COLO668 (cell line): Measurements from ENCODE around the gene ATP6V0C.

Experiments
- DNase-seq: peaks from one replicate; lab custom pipeline; 2025; ENCODE audit not compliant: unreplicated experiment; lab: John Stamatoyannopoulos, UW

The ATP6V0C gene

GRCh38 chr16:2508722-2509400 is 4.9 kb upstream of the ATP6V0C start:
- DNase-seq = no peak

- DNase-seq = no peak
These were observed 2.5 kb upstream of the ATP6V0C start for GRCh38 chr16:2511128-2511800.

GRCh38 chr16:2511996-2512734 is 1.6 kb upstream of the ATP6V0C start:
- no peak for DNase-seq

DNA sequence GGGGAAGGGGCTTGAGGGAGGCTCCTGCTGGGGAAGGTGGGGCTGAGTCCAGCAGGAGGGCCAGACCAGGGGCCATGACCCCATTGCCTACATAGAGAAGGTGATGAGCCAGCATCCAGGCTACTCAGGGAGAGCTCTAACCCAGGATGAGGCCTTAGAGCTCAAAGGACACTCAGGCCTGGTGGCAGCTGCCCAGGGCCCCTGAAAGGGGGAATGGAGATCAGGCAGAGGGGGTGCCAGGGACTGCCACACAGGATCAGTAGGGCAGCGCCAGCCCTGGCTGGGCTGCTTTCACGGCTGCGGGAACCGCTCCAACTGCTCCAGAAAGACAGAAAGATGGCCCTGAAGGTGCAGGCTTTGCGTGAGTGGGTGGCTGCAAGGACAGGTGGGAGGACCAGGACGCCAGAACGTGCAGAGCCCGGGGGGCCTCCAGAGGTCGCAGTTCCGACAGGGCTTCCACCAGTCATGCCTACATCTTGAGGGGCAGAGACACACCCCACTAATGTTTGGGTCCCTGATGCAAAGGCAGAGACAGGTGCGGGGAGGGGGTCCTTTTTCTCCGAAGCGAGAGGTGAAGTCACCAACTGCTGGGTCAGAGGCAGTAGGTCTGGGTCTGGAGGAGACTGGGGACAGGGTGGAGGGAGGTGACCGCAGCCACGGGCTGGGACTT is 882 bp upstream of the ATP6V0C start:
- DNase-seq = peak; percentile 64

- peak; percentile 42 for DNase-seq
These were observed 804 bp downstream of the ATP6V0C start for GRCh38 chr16:2514333-2515179.

- no peak for DNase-seq
These were observed 1.6 kb downstream of the ATP6V0C start for GRCh38 chr16:2515180-2515851.

GRCh38 chr16:2516391-2517240 is 2.9 kb downstream of the ATP6V0C start:
- no peak for DNase-seq

DNA sequence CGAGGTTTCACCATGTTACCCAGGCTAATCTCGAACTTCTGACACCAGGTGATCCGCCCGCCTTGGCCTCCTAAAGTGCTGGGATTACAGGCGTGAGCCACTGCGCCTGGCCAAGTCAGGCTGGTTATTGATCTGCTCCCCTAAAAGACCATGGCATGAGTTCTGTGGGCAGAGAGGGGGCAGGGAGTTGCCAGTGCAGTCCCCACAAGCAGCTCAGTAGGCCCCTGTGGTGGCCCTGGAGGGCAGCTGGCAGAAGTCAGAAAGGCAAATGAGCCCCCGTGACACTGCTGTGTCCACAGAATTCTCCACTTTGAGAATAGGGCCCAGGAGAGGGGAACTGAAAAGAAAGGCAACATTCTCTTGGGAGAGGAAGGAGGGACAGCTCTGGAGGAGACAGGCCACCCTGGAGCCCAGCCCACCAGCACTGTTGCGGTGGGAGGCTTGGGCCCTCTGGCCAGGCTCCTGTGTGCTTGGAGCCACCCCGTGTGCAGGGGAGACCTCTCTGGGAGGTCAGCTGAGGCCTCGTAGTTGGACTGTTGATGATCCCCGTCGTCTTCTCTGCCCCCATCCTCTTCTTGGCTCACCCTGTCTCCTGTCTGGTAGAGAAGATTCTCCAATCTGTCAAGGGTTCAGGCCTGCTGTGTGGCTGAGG is 4.3 kb downstream of the ATP6V0C start:
- no peak for DNase-seq

DNA sequence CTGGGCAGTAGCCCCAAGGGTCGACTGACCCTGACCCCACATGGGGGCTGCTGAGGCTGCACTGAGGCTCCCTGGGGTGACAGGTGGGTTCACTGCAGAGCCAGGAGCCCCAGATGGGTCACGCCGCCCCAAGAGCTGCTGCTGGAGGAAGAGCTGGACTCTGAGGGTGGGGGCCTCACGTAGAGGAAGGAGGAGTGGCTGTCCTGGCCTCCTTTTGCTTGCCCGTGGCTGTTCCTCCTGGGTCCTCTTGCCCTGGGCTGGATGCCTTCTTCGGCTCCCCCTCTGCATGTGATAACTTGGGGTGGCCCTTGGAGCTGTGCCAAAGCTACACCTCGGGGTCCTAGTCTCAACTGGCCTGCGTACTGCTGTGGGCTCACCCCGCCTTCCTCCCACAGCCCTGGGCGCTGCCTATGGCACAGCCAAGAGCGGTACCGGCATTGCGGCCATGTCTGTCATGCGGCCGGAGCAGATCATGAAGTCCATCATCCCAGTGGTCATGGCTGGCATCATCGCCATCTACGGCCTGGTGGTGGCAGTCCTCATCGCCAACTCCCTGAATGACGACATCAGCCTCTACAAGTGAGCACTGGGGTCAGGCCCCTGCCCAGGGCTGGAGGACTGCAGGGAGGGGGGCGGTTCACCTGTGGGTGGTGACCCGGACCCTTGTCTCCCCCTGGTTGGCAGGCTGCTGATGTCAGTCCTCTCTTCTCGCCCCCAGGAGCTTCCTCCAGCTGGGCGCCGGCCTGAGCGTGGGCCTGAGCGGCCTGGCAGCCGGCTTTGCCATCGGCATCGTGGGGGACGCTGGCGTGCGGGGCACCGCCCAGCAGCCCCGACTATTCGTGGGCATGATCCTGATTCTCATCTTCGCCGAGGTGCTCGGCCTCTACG is 5.3 kb downstream of the ATP6V0C start:
- no peak for DNase-seq

DNA sequence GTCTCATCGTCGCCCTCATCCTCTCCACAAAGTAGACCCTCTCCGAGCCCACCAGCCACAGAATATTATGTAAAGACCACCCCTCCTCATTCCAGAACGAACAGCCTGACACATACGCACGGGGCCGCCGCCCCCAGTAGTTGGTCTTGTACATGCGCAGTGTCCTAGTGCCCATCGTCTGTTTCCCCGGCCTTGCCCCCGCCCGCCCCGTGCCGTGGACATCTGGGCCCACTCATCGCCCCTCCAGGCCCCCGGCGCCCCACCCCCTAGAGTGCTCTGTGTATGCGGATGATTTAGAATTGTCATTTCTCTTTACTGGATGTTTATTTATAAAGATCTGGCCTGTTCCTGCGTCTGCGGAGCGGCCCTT is 5.9 kb downstream of the ATP6V0C start:
- DNase-seq = no peak

GRCh38 chr16:2520097-2520783 is 6.5 kb downstream of the ATP6V0C start, which contains the start of gene AMDHD2:
Gene AMDHD2, plus strand, starts transcription at chr16:2520371. Its CDS starts 88 bp downstream, at chr16:2520459.
- peak; percentile 94 for DNase-seq

- DNase-seq = peak; percentile 27
These were observed 7.2 kb downstream of the ATP6V0C start for GRCh38 chr16:2520784-2521531.

GRCh38 chr16:2523801-2524231 is 10.1 kb downstream of the ATP6V0C start:
- no peak for DNase-seq

DNA sequence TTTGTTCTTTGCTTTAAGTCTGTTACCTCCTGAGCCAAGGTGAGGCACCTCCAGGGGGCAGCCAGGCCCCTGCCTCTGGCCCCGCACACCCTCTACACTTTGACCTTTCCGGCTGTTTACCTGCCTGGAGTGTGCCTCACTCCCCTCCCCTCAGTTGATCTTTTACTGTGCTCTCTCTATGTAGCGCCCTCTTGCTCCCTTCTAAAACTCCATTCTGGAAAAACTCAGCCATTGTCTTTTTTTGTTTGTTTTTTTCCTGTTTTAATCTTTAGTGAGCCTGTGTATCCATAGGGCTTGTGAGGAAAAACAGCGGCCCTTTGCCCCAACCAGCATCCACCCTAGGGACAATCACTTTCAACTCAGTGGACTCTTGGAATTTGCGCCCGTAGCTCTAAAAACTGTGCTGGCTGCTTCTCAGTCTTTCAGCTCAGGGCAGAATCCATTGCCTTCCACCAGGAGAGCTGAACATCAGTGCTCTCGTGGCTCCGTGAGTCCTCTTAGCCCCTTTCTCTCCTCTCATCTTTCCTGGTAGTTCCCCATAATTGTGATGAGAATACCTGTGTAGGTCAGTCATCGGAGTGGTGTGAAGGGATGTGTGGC is 10.7 kb downstream of the ATP6V0C start:
- no peak for DNase-seq

- DNase-seq = no peak
These were observed 12.4 kb downstream of the ATP6V0C start for GRCh38 chr16:2526135-2526534.
